ENCODE data around the gene NAALADL2. TPM values are rescaled to one million over a fixed set of nuclear protein-coding genes. Genes with fewer than 3 reads are reported as not detected.
A peak's percentile ranks its signal among the peaks of the same experiment; 100 is the strongest.
"Not testable (repeated sequence)": the region's sequence is repeated elsewhere in the genome, so short reads cannot be mapped to it uniquely, and the experiment has no call there.

The NAALADL2 gene
- total RNA-seq, 1 experiment from 2014 or later: 5.1 TPM

GRCh38 chr3:175479175-175479574, 620.0 kb downstream of the NAALADL2 start:
- no peak for DNase-seq (ENCODE audit: low read depth)

GRCh38 chr3:175479800-175480199, 620.7 kb downstream of the NAALADL2 start:
- no peak for DNase-seq (ENCODE audit: low read depth)

GRCh38 chr3:175484666-175485065, 625.5 kb downstream of the NAALADL2 start:
- DNase-seq (ENCODE audit: low read depth): no peak

- no peak for DNase-seq (ENCODE audit: low read depth)
These were observed 626.3 kb downstream of the NAALADL2 start for GRCh38 chr3:175485436-175485835.

GRCh38 chr3:175486255-175486654, 627.1 kb downstream of the NAALADL2 start:
- DNase-seq (ENCODE audit: low read depth): no peak

- no peak for DNase-seq (ENCODE audit: low read depth)
These were observed 630.3 kb downstream of the NAALADL2 start for GRCh38 chr3:175489406-175489805.

- no peak for DNase-seq (ENCODE audit: low read depth)
These were observed 634.2 kb downstream of the NAALADL2 start for GRCh38 chr3:175493301-175493700.

GRCh38 chr3:175495331-175495730, 636.2 kb downstream of the NAALADL2 start:
- no peak for DNase-seq (ENCODE audit: low read depth)

- no peak for DNase-seq (ENCODE audit: low read depth)
These were observed 643.0 kb downstream of the NAALADL2 start for GRCh38 chr3:175502155-175502554.

- DNase-seq (ENCODE audit: low read depth): no peak
These were observed 652.2 kb downstream of the NAALADL2 start for GRCh38 chr3:175511219-175511785.

- DNase-seq (ENCODE audit: low read depth): no peak
These were observed 653.6 kb downstream of the NAALADL2 start for GRCh38 chr3:175512700-175513099.

- DNase-seq (ENCODE audit: low read depth): no peak
These were observed 659.3 kb downstream of the NAALADL2 start for GRCh38 chr3:175518459-175518858.

GRCh38 chr3:175521406-175521805, 662.3 kb downstream of the NAALADL2 start:
- no peak for DNase-seq (ENCODE audit: low read depth)

- no peak for DNase-seq (ENCODE audit: low read depth)
These were observed 667.1 kb downstream of the NAALADL2 start for GRCh38 chr3:175526191-175526590.

GRCh38 chr3:175526609-175527280, 667.6 kb downstream of the NAALADL2 start:
- DNase-seq (ENCODE audit: low read depth): peak; percentile 39

- DNase-seq (ENCODE audit: low read depth): not testable (repeated sequence)
These were observed 669.6 kb downstream of the NAALADL2 start for GRCh38 chr3:175528693-175529092.

GRCh38 chr3:175535351-175535750, 676.2 kb downstream of the NAALADL2 start:
- peak; percentile 16 for DNase-seq (ENCODE audit: low read depth)

- DNase-seq (ENCODE audit: low read depth): no peak
These were observed 687.0 kb downstream of the NAALADL2 start for GRCh38 chr3:175546115-175546514.

- no peak for DNase-seq (ENCODE audit: low read depth)
These were observed 693.8 kb downstream of the NAALADL2 start for GRCh38 chr3:175552929-175553328.

GRCh38 chr3:175554801-175555200, 695.7 kb downstream of the NAALADL2 start:
- DNase-seq (ENCODE audit: low read depth): no peak

GRCh38 chr3:175558261-175558660, 699.1 kb downstream of the NAALADL2 start:
- DNase-seq (ENCODE audit: low read depth): peak; percentile 3

- DNase-seq (ENCODE audit: low read depth): no peak
These were observed 705.2 kb downstream of the NAALADL2 start for GRCh38 chr3:175564363-175564762.

- DNase-seq (ENCODE audit: low read depth): no peak
These were observed 712.0 kb downstream of the NAALADL2 start for GRCh38 chr3:175571096-175571495.

- no peak for DNase-seq (ENCODE audit: low read depth)
These were observed 714.1 kb downstream of the NAALADL2 start for GRCh38 chr3:175573226-175573625.
